Fibroblast of skin of back (primary cell): ENCODE measurements around the gene TTLL13.
"Not testable (repeated sequence)": the region's sequence is repeated elsewhere in the genome, so short reads cannot be mapped to it uniquely, and the experiment has no call there.

Experiments used
- DNase-seq: peaks from one replicate; pipeline ENCODE4 v3.0.0-alpha.2; 2013

The TTLL13 gene

DNA sequence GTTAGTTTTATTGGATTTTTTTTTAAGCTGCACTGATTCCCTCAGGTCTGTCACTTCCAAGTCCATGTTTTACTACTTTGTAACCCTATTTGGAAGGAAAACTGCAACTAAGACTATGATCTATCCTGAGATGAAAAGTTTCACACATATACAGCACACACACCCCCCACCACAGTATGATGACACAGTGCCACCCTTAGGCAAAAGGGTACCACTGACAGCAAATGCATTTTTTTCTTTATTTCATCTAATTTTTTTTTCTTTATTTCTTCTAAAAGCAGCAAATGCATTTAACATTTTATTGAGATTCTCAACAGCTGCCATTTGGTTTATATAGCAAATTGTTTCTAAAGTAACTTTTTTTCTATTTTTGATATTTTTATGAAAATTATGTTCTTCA is 37.3 kb downstream of the TTLL13 start:
- peak; percentile 58 for DNase-seq

DNA sequence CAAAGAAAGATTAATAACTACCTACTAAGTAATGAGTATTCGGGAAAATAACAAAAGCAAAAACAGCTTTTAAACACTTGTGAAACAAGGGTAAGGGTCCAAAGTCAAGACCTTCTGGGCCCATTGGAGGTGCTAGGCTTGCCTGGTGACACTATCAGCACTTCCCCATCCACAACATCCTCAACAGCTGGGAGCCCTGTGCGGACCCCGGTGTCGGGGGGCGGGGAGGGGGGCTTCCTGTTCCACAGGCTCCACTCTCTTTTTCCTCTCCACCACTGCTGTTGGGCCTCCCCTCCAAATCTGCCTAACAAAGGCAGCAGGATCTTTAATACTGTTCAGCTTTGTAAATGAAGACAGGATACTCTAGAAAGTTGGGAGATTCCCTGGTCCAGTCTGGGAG is 37.7 kb downstream of the TTLL13 start:
- no peak for DNase-seq

DNA sequence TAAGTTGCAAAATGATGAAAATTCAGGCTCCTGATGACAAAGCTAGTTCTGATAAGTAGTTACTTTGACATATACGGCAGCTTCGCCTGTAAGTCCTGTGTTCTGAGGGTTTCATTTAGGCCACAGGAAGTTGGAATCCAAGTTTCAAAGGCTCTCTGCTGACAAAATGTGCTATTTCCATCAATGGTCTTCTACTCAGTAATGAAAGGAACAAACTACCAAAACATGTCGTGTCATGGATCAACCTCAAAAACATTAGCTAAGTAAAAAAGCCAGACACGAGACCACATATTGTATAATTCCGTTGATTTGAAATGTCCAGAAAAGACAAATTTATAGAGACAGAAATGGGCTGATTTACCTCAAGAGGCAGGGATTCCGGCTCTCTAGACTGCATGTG is 38.6 kb downstream of the TTLL13 start:
- DNase-seq, result no peak

DNA sequence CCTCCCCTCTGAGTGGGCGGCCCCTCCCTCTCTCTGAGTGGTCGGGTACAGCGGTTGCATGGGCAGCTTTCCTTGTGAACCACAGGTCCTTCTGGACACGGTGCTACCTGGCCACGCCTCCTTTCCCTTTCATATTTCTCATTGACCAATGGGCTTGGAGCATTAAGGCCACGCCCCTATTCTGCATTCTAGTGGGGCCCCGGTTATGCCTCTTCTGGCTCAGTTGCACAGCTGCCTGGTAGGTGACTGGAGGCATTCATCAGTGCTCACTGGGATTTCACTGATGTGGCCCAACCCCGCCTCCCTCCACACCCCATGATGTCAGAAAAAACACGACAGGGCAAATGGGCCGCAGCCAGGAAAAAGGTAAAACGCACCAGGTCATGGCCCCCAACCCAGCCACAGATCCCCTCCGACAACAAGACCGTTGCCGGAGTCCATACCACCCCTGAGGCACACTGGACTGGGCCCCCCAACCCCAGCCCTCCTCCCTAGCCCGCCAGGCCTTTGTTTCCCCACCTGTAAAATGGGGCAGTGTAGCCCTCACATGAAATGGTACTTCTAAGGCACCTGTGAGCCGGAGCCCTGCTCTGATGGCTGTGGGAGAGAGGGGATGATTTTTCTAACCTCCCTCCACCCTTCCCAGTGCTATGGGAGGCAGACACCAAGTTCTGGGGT is 42.5 kb downstream of the TTLL13 start:
- DNase-seq, result peak; percentile 10

DNA sequence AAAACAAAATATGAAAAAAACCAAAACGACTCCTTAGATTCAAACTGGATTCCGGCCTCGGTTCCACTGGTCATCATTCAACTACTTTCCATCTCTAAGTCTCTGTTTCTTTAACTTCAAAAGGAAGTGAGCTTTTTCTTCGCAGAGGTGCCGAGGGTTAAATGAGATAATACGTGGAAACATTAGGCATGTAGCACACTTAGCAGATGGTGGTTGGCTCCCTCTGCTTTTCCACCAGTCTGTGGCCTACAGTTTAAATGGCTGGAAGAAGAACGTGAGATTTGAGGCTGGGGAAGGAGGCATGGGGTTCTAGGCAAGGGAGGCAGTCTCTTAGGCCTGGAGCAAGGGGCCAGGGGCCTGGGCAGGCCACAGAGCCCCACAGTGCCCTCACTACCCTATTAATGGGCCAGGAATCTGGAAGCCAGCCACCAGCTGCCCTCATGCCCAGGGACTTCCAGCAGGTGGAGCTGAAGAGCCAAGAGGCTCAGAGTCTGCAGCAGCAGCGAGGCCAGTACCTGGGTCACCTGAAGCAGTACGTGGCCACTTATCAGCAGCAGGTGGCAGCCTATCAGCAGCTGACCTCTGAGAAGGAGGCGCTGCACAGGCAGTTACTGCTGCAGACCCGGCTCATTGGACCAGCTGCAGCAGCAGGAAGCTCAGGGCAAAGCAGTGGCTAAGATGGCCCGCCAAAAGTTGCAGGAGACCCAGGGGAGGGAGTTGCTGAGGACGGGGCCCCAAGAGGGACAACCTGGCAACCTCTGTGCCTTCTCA is 43.9 kb downstream of the TTLL13 start:
- DNase-seq, result peak; percentile 42

GRCh38 chr15:90294159-90294558 is 44.8 kb downstream of the TTLL13 start:
- no peak for DNase-seq

DNA sequence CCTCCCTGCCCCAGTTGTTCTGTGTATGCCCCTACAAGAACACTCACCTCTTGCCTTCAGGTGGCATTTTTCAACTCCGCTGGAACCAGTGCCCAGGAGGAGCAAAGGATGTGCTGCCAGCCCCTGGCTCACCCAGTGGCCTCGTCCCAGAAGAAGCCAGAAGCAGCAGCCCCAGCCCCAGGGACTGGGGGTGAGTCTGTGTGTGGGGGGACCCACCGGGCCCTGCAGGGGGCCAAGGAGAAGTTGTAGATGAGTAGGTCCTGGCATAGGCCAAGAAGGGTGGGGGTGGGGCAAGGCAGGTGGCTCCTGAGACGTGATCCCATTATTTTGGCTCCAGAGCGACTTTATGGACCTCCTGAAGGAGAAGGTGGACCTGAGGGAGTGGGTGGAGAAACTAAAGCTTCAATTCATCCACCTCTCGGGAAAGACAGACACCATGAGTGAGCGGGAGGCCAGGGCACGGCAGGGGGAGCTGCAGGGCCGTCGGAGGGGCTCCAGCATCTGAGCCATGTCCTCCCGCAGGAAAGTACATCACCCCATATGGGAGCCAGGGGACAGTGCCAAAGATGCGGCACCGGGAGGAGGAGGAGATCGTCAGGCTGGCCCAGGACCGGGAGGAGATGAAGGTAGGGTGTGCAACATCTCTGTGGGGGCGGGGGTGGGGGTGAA is 45.4 kb downstream of the TTLL13 start:
- DNase-seq, result no peak

DNA sequence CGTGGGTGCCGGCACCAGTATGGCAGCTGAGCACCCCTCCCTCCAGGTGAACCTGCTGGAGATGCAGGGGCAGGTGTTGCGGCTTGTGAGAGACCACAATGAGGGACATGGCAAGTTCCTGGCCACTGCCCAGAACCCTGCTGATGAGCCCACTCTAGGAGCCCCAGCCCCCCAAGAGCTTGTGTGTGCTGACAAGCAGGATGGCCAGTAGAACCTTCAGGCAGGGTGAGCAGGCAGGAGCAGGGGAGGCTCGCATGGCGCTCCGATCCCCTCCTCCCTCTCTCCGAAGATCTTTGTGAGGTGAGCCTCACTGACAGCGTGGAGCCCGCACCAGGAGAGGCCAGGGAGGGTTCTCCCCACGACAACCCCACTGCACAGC is 45.9 kb downstream of the TTLL13 start:
- DNase-seq, result no peak

GRCh38 chr15:90296316-90296884 is 47.0 kb downstream of the TTLL13 start:
- DNase-seq, result peak; percentile 17

DNA sequence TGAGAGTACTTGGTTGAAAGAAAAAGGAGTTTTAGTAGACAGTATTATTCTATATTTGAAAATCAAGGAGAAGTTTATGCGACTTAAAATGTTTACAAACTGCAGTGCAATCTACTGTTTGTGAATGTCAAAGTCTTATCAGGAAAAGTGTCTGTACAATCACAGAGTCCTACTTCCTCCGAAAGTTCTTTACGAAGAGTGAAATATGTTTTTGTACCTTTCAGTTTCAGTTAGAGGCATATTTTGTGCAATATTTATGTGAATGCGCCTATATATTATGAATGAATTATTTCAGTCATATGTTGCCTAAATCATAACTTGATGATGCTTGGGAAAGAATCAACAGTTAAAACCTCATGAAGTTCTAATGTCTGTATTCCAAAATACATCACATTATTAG is 47.7 kb downstream of the TTLL13 start:
- no peak for DNase-seq

GRCh38 chr15:90300541-90300940 is 51.2 kb downstream of the TTLL13 start:
- DNase-seq, result no peak

- peak; percentile 50 for DNase-seq
Measured at GRCh38 chr15:90300988-90301706, 51.8 kb downstream of the TTLL13 start.

DNA sequence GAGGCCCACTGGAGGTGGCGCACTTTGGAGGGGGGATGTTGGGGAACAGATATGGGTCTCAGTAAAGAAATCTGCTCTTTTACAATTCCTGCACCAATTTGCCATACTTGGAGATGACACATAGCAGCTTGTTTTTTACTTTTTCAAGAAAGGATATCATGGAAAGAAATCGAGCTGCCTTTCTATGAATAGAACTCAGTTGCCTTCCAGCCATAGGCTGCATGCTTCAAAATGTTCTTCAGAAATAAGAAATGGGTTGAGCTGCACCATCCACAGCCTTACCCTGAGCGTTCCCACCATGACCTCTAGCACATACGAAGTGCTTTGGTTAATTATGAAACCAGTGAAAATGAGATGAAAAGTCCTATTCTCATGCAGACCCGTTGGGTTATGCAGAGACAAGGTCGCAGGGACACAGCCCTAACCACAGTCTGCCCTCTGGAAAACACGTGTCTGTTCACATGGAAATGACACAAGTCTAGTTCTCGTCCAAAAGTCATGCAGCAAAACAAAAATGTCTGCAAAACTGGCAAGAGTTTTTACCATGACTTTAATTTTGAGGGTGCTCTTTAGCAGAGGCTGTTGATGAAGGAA is 52.4 kb downstream of the TTLL13 start:
- no peak for DNase-seq

DNA sequence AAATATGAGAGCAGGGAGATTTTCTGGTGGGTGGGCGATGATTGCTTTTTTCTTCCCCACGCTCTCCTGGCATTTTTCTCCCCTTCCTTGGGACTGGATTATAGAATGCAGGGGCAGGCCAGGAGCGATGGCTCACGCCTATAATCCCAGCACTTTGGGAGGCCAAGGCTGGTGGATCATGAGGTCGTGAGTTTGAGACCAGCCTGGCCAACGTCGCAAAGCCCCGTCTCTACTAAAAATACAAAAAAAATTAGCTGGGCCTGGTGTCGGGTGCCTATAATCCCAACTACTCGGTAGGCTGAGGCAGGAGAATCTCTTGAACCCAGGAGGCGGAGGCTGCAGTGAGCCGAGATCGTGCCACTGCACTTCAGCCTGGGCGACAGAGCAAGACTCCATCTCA is 56.0 kb downstream of the TTLL13 start:
- not testable (repeated sequence) for DNase-seq

GRCh38 chr15:90305932-90306331 is 56.6 kb downstream of the TTLL13 start:
- no peak for DNase-seq

DNA sequence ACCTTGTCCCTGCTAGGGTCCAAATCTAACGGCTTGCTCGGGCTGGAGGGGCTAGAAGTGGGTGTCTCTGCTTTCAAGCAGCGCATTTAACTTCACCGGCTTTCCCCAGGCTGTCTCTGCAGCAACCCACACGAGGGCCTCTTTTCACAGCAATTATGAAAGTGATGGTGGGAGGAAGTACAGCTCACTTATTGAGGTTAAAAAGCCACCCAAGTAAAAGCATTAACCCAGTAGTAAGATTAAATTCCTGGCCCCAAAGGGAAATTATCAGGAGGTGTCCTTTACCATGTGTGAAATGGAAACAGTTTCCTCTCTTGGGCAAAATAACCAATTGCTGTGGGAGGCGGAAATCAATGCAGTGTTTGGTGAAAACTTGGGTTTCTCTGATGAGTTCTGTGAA is 57.2 kb downstream of the TTLL13 start:
- no peak for DNase-seq

DNA sequence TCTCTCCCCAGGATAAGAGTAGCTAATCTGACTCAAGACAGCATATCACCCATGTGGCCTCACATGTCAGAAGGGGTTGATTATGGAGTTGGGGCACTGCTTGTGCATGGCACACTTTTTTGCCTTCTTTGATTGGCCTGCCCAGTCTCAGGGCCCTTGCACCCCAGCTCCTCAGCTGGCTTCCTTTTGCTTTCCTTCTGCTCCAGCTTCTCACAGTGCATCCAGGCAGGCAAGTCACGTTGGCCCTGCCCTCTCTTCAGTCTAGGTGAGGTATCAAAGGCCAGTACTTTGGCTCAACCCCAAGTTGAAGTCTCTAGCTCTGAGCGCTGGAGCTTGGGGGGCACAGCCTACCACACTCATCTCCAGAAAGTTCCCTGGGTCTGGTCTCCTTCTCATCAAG is 58.3 kb downstream of the TTLL13 start:
- no peak for DNase-seq

- no peak for DNase-seq
Measured at GRCh38 chr15:90309020-90309419, 59.7 kb downstream of the TTLL13 start.
